NCI-H1048 (cell line): ENCODE measurements around the gene LBX2.

Experiments used
- DNase-seq: peaks from one replicate; lab custom pipeline; 2025; lab: John Stamatoyannopoulos, UW

The LBX2 gene

GRCh38 chr2:74499267-74499939, at the start of gene LBX2:
TSS of gene LBX2 (minus strand) at chr2:74499603. CDS start at chr2:74499537, 66 bp downstream.
- DNase-seq: no peak

GRCh38 chr2:74548285-74548899, 49.0 kb upstream of the LBX2 start:
- no peak for DNase-seq

GRCh38 chr2:74546004-74546403, 46.6 kb upstream of the LBX2 start:
- no peak for DNase-seq

- DNase-seq: no peak
Measured at GRCh38 chr2:74544634-74545033, 45.2 kb upstream of the LBX2 start.

- DNase-seq: no peak
Measured at GRCh38 chr2:74542978-74543377, 43.6 kb upstream of the LBX2 start.

- DNase-seq: no peak
Measured at GRCh38 chr2:74540291-74540690, 40.9 kb upstream of the LBX2 start.

GRCh38 chr2:74538881-74539339, 39.5 kb upstream of the LBX2 start:
- DNase-seq: no peak

- no peak for DNase-seq
Measured at GRCh38 chr2:74537140-74537539, 37.7 kb upstream of the LBX2 start.

GRCh38 chr2:74536166-74536950, 37.0 kb upstream of the LBX2 start:
- DNase-seq: no peak

- DNase-seq: no peak
Measured at GRCh38 chr2:74535440-74535965, 36.1 kb upstream of the LBX2 start.

GRCh38 chr2:74534411-74534810, 35.0 kb upstream of the LBX2 start:
- no peak for DNase-seq

- DNase-seq: no peak
Measured at GRCh38 chr2:74533464-74533863, 34.1 kb upstream of the LBX2 start.

GRCh38 chr2:74532222-74532621, 32.8 kb upstream of the LBX2 start:
- DNase-seq: no peak

GRCh38 chr2:74531666-74532065, 32.3 kb upstream of the LBX2 start:
- no peak for DNase-seq

- DNase-seq: no peak
Measured at GRCh38 chr2:74530239-74531187, 31.1 kb upstream of the LBX2 start.

GRCh38 chr2:74529357-74530238, 30.2 kb upstream of the LBX2 start, which contains the start of the genes AUP1 and HTRA2:
TSS of gene AUP1 (minus strand) at chr2:74529706. CDS start at chr2:74529629, 77 bp downstream.
TSS of gene HTRA2 (plus strand) at chr2:74529933. CDS start at chr2:74530007, 74 bp downstream.
- peak; percentile 93 for DNase-seq

GRCh38 chr2:74528600-74529356, 29.4 kb upstream of the LBX2 start:
- DNase-seq: no peak

GRCh38 chr2:74527741-74528140, 28.3 kb upstream of the LBX2 start:
- no peak for DNase-seq

GRCh38 chr2:74526649-74527230, 27.3 kb upstream of the LBX2 start:
- DNase-seq: no peak
